GM23338 (cell line): ENCODE data around the gene ZYX.

ENCODE experiments used
- CTCF ChIP-seq, 2 experiments: fragments of 200-600 bp in 1 of 2; sonication (generic) in 1 of 2; conservative IDR thresholded peaks; 2 replicates each; pipeline versions ENCODE4 v1.5.1 to v1.6.1; 2016 to 2017; ENCODE audit warnings: antibody characterized with exemption in 2 of 2, low read depth in 2 of 2, mild to moderate bottlenecking in 2 of 2, moderate library complexity in 1 of 2
- EZH2 ChIP-seq: fragments of 200-600 bp; sonication (generic); IDR thresholded peaks from one replicate; pipeline ENCODE4 v1.8.0; 2017; ENCODE audit warnings: antibody characterized with exemption, mild to moderate bottlenecking, low read depth; ENCODE audit not compliant: unreplicated experiment
- EZH2phosphoT487 ChIP-seq: fragments of 200-600 bp; sonication (generic); IDR thresholded peaks from one replicate; pipeline ENCODE4 v1.8.1; 2018; ENCODE audit warnings: antibody characterized with exemption; ENCODE audit not compliant: unreplicated experiment
- NANOG ChIP-seq: IDR thresholded peaks from 2 replicates; pipeline ENCODE4 v1.6.1; 2016; ENCODE audit warnings: antibody characterized with exemption, borderline replicate concordance
- POLR2AphosphoS5 ChIP-seq: IDR thresholded peaks from 2 replicates; pipeline ENCODE4 v1.6.1; 2016; ENCODE audit warnings: antibody characterized with exemption, low read depth
- ZNF331 ChIP-seq: fragments of 250-450 bp; sonication (Bioruptor Pico); IDR thresholded peaks from 2 replicates; pipeline ENCODE4 v1.5.0; 2020; ENCODE audit warnings: low read depth, mild to moderate bottlenecking, moderate library complexity
- TF ChIP-seq, protein P1 (sequence below): IDR thresholded peaks from one replicate; pipeline ENCODE4 v1.6.1; 2018; ENCODE audit warnings: antibody characterized with exemption; ENCODE audit not compliant: unreplicated experiment

DNA sequence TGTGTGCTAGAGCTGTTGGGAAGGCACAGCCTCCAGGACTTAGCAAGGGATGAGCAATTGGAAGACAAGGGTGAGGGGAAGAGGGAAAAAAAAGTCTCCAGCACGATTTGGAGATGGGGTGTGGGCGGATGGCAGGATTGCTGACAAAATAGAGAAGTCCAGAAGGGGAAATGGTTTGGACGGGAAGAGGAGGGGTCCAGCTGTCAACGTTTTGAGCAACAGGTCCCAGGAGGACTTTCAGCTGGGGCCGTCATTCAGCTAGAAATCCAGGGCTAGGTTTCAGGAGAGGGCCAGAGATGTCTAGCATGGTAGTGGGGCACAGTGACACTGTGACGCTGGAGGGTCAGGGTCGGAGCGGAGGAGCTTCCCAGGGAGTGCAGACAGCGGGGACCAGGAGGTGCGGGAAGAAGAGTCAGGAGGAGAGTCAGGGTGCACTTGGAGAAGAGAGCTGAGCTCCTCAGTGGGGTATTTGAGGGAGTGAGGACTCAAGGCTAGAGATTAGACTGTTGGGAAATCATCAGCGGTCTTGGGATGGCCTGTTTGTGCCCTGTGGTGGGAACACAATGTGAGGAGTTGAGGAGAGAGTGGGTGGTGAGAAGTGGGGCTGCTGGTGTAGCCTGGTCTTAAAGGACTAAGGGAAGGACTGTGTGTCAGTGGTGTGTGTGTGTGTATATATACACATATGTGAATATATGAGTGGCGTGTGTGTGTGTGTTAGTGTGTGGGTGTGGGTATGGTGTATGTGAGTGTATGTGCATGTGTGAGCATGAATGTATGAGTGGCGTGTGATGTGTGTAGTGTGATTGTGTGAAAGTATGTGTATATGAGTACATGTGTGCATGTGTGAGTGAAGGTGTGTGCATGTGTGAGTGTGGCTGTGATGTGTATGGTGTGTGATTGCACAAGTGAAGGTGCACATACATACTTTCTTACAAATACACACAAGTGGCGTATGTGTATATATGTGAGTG is 3.8 kb downstream of the ZYX start:
- TF ChIP-seq CTCF (conservative IDR thresholded peaks at IDR 0.05; ENCODE audit: low read depth in 2 of 2), result no peak
- no peak for TF ChIP-seq POLR2AphosphoS5
- TF ChIP-seq EZH2phosphoT487, result no peak
- no peak for TF ChIP-seq EZH2
- TF ChIP-seq NANOG, result no peak
- TF ChIP-seq, protein P1, sequence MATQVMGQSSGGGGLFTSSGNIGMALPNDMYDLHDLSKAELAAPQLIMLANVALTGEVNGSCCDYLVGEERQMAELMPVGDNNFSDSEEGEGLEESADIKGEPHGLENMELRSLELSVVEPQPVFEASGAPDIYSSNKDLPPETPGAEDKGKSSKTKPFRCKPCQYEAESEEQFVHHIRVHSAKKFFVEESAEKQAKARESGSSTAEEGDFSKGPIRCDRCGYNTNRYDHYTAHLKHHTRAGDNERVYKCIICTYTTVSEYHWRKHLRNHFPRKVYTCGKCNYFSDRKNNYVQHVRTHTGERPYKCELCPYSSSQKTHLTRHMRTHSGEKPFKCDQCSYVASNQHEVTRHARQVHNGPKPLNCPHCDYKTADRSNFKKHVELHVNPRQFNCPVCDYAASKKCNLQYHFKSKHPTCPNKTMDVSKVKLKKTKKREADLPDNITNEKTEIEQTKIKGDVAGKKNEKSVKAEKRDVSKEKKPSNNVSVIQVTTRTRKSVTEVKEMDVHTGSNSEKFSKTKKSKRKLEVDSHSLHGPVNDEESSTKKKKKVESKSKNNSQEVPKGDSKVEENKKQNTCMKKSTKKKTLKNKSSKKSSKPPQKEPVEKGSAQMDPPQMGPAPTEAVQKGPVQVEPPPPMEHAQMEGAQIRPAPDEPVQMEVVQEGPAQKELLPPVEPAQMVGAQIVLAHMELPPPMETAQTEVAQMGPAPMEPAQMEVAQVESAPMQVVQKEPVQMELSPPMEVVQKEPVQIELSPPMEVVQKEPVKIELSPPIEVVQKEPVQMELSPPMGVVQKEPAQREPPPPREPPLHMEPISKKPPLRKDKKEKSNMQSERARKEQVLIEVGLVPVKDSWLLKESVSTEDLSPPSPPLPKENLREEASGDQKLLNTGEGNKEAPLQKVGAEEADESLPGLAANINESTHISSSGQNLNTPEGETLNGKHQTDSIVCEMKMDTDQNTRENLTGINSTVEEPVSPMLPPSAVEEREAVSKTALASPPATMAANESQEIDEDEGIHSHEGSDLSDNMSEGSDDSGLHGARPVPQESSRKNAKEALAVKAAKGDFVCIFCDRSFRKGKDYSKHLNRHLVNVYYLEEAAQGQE, result no peak
- no peak for TF ChIP-seq ZNF331 (CRISPR knock-in tag)
